HepG2 (cell line): ENCODE measurements around the gene EPG5. TPM values are rescaled to one million over a fixed set of nuclear protein-coding genes. Genes with fewer than 3 reads are reported as not detected.

ENCODE experiments used
- CAMTA2 ChIP-seq: sonication (generic); formaldehyde crosslinking; IDR thresholded peaks from 2 replicates; pipeline ENCODE4 v1.4.0; 2020; ENCODE audit warnings: mild to moderate bottlenecking, missing genetic modification reagents, borderline replicate concordance
- CBX1 ChIP-seq: IDR thresholded peaks from one replicate; pipeline ENCODE4 v1.6.1; 2016; ENCODE audit warnings: antibody characterized with exemption, low read depth
- CEBPG ChIP-seq: IDR thresholded peaks from 2 replicates; pipeline ENCODE4 v1.6.1; 2016
- CREM ChIP-seq, 2 experiments: sonication (generic) in 1 of 2; formaldehyde crosslinking in 1 of 2; IDR thresholded peaks; 2 replicates each; pipeline versions ENCODE4 v1.4.0 to v1.6.1; 2016 to 2020; ENCODE audit warnings: antibody characterized with exemption in 1 of 2, mild to moderate bottlenecking in 1 of 2, missing genetic modification reagents in 1 of 2
- GATA4 ChIP-seq: sonication (generic); IDR thresholded peaks from 2 replicates; pipeline ENCODE4 v1.6.1; 2016; ENCODE audit warnings: antibody characterized with exemption, low read depth, borderline replicate concordance
- ISL2 ChIP-seq: sonication (generic); formaldehyde crosslinking; IDR thresholded peaks from 2 replicates; pipeline ENCODE4 v1.5.0; 2020; ENCODE audit warnings: missing genetic modification reagents
- KDM1A ChIP-seq: IDR thresholded peaks from 2 replicates; pipeline ENCODE4 v1.6.1; 2016; ENCODE audit warnings: missing compliant biosample characterization
- KLF16 ChIP-seq, 2 experiments: sonication (generic) in 1 of 2; formaldehyde crosslinking in 1 of 2; IDR thresholded peaks; 2 replicates each; pipeline versions ENCODE4 v1.6.1 to v1.8.0; 2016 to 2023; ENCODE audit warnings: missing genetic modification reagents in 2 of 2, missing compliant biosample characterization in 1 of 2
- MAFK ChIP-seq, 2 experiments: IDR thresholded peaks in 1 of 2; conservative IDR thresholded peaks in 1 of 2; 2 replicates each; pipeline ENCODE4 v1.6.1; 2011; ENCODE audit warnings: improper control_type of control experiment in 2 of 2, low read length in 2 of 2
- MED13 ChIP-seq: sonication (generic); formaldehyde crosslinking; IDR thresholded peaks from 2 replicates; pipeline ENCODE4 v1.5.0; 2020; ENCODE audit warnings: missing genetic modification reagents
- MEF2D ChIP-seq: sonication (generic); formaldehyde crosslinking; IDR thresholded peaks from 2 replicates; pipeline ENCODE4 v1.5.1; 2020; ENCODE audit warnings: mild to moderate bottlenecking, missing genetic modification reagents
- MTA1 ChIP-seq: sonication (generic); formaldehyde crosslinking; IDR thresholded peaks from 2 replicates; pipeline ENCODE4 v1.4.0; 2020; ENCODE audit warnings: missing genetic modification reagents, mild to moderate bottlenecking, borderline replicate concordance
- NFRKB ChIP-seq: fragments of 450-650 bp; IDR thresholded peaks from 2 replicates; pipeline ENCODE4 v1.6.1; 2017
- NR2F1 ChIP-seq, 2 experiments: fragments of 450-650 bp in 1 of 2; formaldehyde crosslinking in 1 of 2; IDR thresholded peaks; 2 replicates each; pipeline versions ENCODE4 v1.5.0 to v1.6.1; 2016 to 2020; ENCODE audit warnings: mild to moderate bottlenecking in 1 of 2, missing compliant biosample characterization in 1 of 2, missing genetic modification reagents in 1 of 2, moderate library complexity in 1 of 2
- PRDM10 ChIP-seq: sonication (generic); formaldehyde crosslinking; IDR thresholded peaks from 2 replicates; pipeline ENCODE4 v1.4.0; 2020; ENCODE audit warnings: low read depth, missing genetic modification reagents
- SALL1 ChIP-seq: sonication (generic); formaldehyde crosslinking; IDR thresholded peaks from 2 replicates; pipeline ENCODE4 v1.8.0; 2022; ENCODE audit warnings: mild to moderate bottlenecking, missing genetic modification reagents
- SRSF1 ChIP-seq: fragments of 200-400 bp; formaldehyde crosslinking; optimal IDR thresholded peaks from 2 replicates; pipeline ENCODE3; 2017; ENCODE audit warnings: mild to moderate bottlenecking, low read depth, low read length, moderate library complexity
- TBX3 ChIP-seq: fragments of 450-650 bp; IDR thresholded peaks from 2 replicates; pipeline ENCODE4 v1.6.1; 2017; ENCODE audit warnings: antibody characterized with exemption, mild to moderate bottlenecking, inconsistent platforms, borderline replicate concordance
- THYN1 ChIP-seq: sonication (generic); formaldehyde crosslinking; IDR thresholded peaks from 2 replicates; pipeline ENCODE4 v1.8.1; 2023; ENCODE audit warnings: low read depth, mild to moderate bottlenecking, moderate library complexity, missing genetic modification reagents, borderline replicate concordance
- ZNF234 ChIP-seq: sonication (generic); formaldehyde crosslinking; conservative IDR thresholded peaks from 2 replicates; pipeline ENCODE4 v1.5.1; 2020; ENCODE audit warnings: mild to moderate bottlenecking, missing genetic modification reagents
- ZNF431 ChIP-seq: sonication (generic); formaldehyde crosslinking; IDR thresholded peaks from 2 replicates; pipeline ENCODE4 v1.9.0; 2022; ENCODE audit warnings: missing genetic modification reagents, low read depth, mild to moderate bottlenecking, borderline replicate concordance
- ZNF546 ChIP-seq: sonication (generic); formaldehyde crosslinking; conservative IDR thresholded peaks from 2 replicates; pipeline ENCODE4 v1.8.1; 2023; ENCODE audit warnings: mild to moderate bottlenecking, missing genetic modification reagents
- ZNF556 ChIP-seq: sonication (generic); formaldehyde crosslinking; IDR thresholded peaks from 2 replicates; pipeline ENCODE4 v1.4.0; 2020; ENCODE audit warnings: mild to moderate bottlenecking, missing genetic modification reagents, borderline replicate concordance
- ZNF776 ChIP-seq: sonication (generic); formaldehyde crosslinking; IDR thresholded peaks from 2 replicates; pipeline ENCODE4 v1.4.0; 2020; ENCODE audit warnings: mild to moderate bottlenecking, missing genetic modification reagents
- ZNF790 ChIP-seq: sonication (generic); formaldehyde crosslinking; IDR thresholded peaks from 2 replicates; pipeline ENCODE4 v1.8.0; 2022; ENCODE audit warnings: missing genetic modification reagents, mild to moderate bottlenecking, borderline replicate concordance
- polyA plus RNA-seq, 8 experiments: library from polyadenylated mRNA; depleted of rRNA in 3 of 8; stranded (reverse) in 7 of 8; unstranded in 1 of 8; fragments of >200 nt; fragmentation: Illumina TruSeq in 4 of 8; extraction: Trizol in 4 of 8; gene quantifications; 2 replicates each; pipeline versions ENCODE4 v1.2.1 to v1.2.3, GENCODE V29; 2011 to 2016; ENCODE audit warnings: low read depth in 4 of 8, missing spikeins in 1 of 8, mixed read lengths in 1 of 8; ENCODE audit not compliant: insufficient read depth in 1 of 8
- total RNA-seq, 5 experiments: library from RNA; depleted of rRNA; stranded (reverse); fragments of >200 nt; fragmentation: Illumina TruSeq; extraction: Trizol; gene quantifications; 2 replicates each; pipeline ENCODE4 v1.2.3, GENCODE V29; 2016; ENCODE audit warnings: low read depth in 1 of 5
- TF ChIP-seq, protein P1 (sequence below): sonication (generic); formaldehyde crosslinking; IDR thresholded peaks from 2 replicates; pipeline ENCODE4 v1.4.0; 2020; ENCODE audit warnings: low read depth, mild to moderate bottlenecking, missing genetic modification reagents

The EPG5 gene
- total and polyA plus RNA-seq, 2 of the 13 experiments (the other 11 are each of a cell fraction or from before 2014, with no cell fraction given): 6.7 to 9.3 TPM

DNA sequence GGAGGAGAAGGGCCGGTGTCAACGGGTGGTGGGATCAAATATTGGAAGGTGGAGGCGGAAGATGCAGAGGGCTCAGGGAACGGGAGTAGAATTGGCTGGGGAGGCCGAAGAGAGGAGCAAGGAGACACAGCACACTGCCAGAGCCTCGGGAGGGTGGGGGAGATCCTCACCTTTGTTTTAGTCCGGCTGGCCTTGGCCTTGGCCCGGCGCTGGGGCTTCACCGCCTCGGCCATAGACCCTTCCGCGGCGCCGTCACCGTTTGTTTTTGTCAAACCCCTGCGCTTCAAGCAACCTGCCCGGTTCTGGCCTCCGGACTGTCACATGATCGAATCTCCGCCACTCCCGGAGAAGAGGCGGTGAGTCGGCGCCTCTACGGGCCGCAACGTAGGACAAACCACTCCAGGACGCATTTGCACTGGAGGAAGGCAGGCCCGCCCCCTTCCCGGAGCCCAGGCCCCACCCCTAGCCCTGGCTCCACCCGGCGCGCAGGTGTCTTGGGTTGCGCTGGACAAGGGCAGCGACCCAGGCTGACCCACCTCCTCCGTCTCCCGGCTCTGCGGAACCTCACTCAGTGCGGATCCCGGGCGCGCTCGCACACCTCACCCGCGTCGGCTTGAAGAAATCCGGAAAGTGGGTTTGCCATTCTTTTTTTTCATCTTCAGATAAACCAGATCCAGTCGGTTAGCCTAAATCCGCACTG, at the start of gene EPG5 (continued):
- TF ChIP-seq KDM1A (CRISPR knock-in tag) (no peak), CEBPG (CRISPR knock-in tag) (no peak; the same call in 1 of the 2 replicates), MED13 (no peak), MEF2D (CRISPR knock-in tag) (peak; percentile 51; the same call in 1 of the 2 replicates), ZNF546 (CRISPR knock-in tag) (no peak), ZNF431 (CRISPR knock-in tag) (peak; percentile 29), PRDM10 (peak; percentile 92), KLF16 (CRISPR knock-in tag; IDR thresholded peaks at IDR 0.05) (peak in 1 of 2 experiments; percentile 83; a peak in 1 of 4 replicates), MAFK (conservative IDR thresholded peaks at IDR 0.05 in 1 of 2, IDR thresholded peaks at IDR 0.05 in 1 of 2; ENCODE audit: low read length in 2 of 2) (no peak), SALL1 (CRISPR knock-in tag) (peak; percentile 67), MTA1 (CRISPR knock-in tag) (peak; percentile 61; the same call in 1 of the 2 replicates), TBX3 (peak; percentile 54; the same call in 1 of the 2 replicates), CREM (IDR thresholded peaks at IDR 0.05) (peak; percentile 67), CREM (CRISPR knock-in tag; IDR thresholded peaks at IDR 0.05) (no peak), GATA4 (0 out of 2 replicates have a peak, but pooled peaks have one; percentile 13), CBX1 (no peak), SRSF1 (peak; percentile 58), ZNF556 (CRISPR knock-in tag) (peak; percentile 33; the same call in 1 of the 2 replicates), ZNF776 (CRISPR knock-in tag) (0 out of 2 replicates have a peak, but pooled peaks have one; percentile 68), ZNF790 (no peak; the same call in 1 of the 2 replicates), THYN1 (CRISPR knock-in tag) (0 out of 2 replicates have a peak, but pooled peaks have one; percentile 48), ISL2 (CRISPR knock-in tag) (peak; percentile 71), NFRKB (no peak), CAMTA2 (CRISPR knock-in tag) (no peak), NR2F1 (CRISPR knock-in tag; IDR thresholded peaks at IDR 0.05) (peak in 1 of 2 experiments; percentile 62; a peak in 1 of 4 replicates), ZNF234 (CRISPR knock-in tag) (no peak)
- TF ChIP-seq, protein P1, sequence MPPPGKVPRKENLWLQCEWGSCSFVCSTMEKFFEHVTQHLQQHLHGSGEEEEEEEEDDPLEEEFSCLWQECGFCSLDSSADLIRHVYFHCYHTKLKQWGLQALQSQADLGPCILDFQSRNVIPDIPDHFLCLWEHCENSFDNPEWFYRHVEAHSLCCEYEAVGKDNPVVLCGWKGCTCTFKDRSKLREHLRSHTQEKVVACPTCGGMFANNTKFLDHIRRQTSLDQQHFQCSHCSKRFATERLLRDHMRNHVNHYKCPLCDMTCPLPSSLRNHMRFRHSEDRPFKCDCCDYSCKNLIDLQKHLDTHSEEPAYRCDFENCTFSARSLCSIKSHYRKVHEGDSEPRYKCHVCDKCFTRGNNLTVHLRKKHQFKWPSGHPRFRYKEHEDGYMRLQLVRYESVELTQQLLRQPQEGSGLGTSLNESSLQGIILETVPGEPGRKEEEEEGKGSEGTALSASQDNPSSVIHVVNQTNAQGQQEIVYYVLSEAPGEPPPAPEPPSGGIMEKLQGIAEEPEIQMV (CRISPR knock-in tag): peak; percentile 54; the same call in 1 of the 2 replicates
